NCI-H2227 (cell line): ENCODE measurements around the gene FDCSP.
"Not testable (repeated sequence)": the region's sequence is repeated elsewhere in the genome, so short reads cannot be mapped to it uniquely, and the experiment has no call there.

Experiments
- DNase-seq: peaks from one replicate; lab custom pipeline; 2025; ENCODE audit not compliant: unreplicated experiment; lab: John Stamatoyannopoulos, UW

FDCSP gene

GRCh38 chr4:70225824-70226223 is at the start of gene FDCSP:
Gene FDCSP (plus strand): TSS chr4:70226124. CDS start chr4:70231195, 5,071 bp downstream.
- DNase-seq, result no peak

GRCh38 chr4:70177090-70177489 is 48.8 kb upstream of the FDCSP start:
- no peak for DNase-seq

GRCh38 chr4:70178075-70178660 is 47.8 kb upstream of the FDCSP start:
- DNase-seq, result no peak

GRCh38 chr4:70179811-70180210 is 46.1 kb upstream of the FDCSP start:
- no peak for DNase-seq

GRCh38 chr4:70181864-70182263 is 44.1 kb upstream of the FDCSP start:
- no peak for DNase-seq

GRCh38 chr4:70182517-70183167 is 43.3 kb upstream of the FDCSP start:
- DNase-seq, result no peak

GRCh38 chr4:70183168-70183939 is 42.6 kb upstream of the FDCSP start:
- DNase-seq, result no peak

- DNase-seq, result no peak
These were observed 42.0 kb upstream of the FDCSP start for GRCh38 chr4:70183940-70184246.

GRCh38 chr4:70187216-70187615 is 38.7 kb upstream of the FDCSP start:
- DNase-seq, result no peak

- DNase-seq, result no peak
These were observed 35.3 kb upstream of the FDCSP start for GRCh38 chr4:70190579-70190978.

GRCh38 chr4:70191647-70192046 is 34.3 kb upstream of the FDCSP start:
- DNase-seq, result no peak

- no peak for DNase-seq
These were observed 33.0 kb upstream of the FDCSP start for GRCh38 chr4:70192895-70193294.

GRCh38 chr4:70195425-70195824 is 30.5 kb upstream of the FDCSP start, which contains the start of gene ODAM:
Gene ODAM (plus strand): TSS chr4:70195725. CDS start chr4:70196544, 819 bp downstream.
- DNase-seq, result no peak

GRCh38 chr4:70196857-70197256 is 29.1 kb upstream of the FDCSP start:
- no peak for DNase-seq

GRCh38 chr4:70197842-70198241 is 28.1 kb upstream of the FDCSP start:
- DNase-seq, result no peak

GRCh38 chr4:70203601-70204000 is 22.3 kb upstream of the FDCSP start:
- DNase-seq, result no peak

- DNase-seq, result not testable (repeated sequence)
These were observed 13.2 kb upstream of the FDCSP start for GRCh38 chr4:70212752-70213151.

GRCh38 chr4:70216109-70216508 is 9.8 kb upstream of the FDCSP start:
- DNase-seq, result not testable (repeated sequence)

GRCh38 chr4:70216550-70216949 is 9.4 kb upstream of the FDCSP start:
- not testable (repeated sequence) for DNase-seq

- not testable (repeated sequence) for DNase-seq
These were observed 4.5 kb upstream of the FDCSP start for GRCh38 chr4:70221389-70221788.

- not testable (repeated sequence) for DNase-seq
These were observed 4.1 kb upstream of the FDCSP start for GRCh38 chr4:70221818-70222217.

GRCh38 chr4:70236125-70236524 is 10.2 kb downstream of the FDCSP start:
- DNase-seq, result no peak
